ENCODE data around the gene STK26. TPM values are rescaled to one million over a fixed set of nuclear protein-coding genes. Genes with fewer than 3 reads are reported as not detected.

STK26 gene
- total RNA-seq, 1 donor from 2014 or later = 29.7 TPM

DNA sequence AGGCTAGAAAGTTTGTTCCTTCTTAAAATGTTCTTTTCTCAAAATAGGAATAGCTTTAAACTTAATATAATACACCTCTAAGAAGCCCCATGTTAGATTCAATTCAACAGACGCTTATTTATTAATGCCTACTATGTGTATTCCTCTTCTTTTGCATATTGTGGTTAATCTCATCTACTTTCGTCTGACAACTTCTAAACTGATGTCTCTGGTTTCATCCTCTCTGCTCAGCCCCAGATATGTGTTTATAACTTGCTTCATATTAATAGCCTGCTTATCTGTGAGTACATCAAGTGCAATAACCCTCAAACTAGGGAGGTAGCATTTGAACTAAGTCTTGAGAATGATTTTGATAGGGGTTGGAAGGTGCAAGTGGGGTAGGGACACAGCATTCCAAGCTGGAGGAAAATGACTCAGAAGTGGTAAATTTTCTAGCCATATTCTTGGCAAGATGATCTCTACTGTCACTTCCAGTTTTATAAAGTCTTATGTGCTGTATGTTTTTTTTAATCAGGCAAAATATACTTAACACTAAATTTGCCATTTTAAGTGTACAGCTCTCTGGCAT, 37.0 kb downstream of the STK26 start:
- no peaks in the 10 kb centered on the region for H3K4me1 Mint-ChIP-seq (ENCODE audit: unreplicated experiment)
- no peak overlapping the region for H3K27ac Mint-ChIP-seq (ENCODE audit: unreplicated experiment)
- TF ChIP-seq CTCF (IDR thresholded peaks at IDR 0.05; ENCODE audit: unreplicated experiment) = no peak
- DNase-seq (ENCODE audit: low spot score) = no peak
- H3K27me3 Mint-ChIP-seq (ENCODE audit: unreplicated experiment) = no peaks in the 10 kb centered on the region
- no peaks in the 10 kb centered on the region for H3K9me3 Mint-ChIP-seq (ENCODE audit: unreplicated experiment)
- H3K4me3 Mint-ChIP-seq (ENCODE audit: unreplicated experiment) = no peak overlapping the region
- H3K36me3 Mint-ChIP-seq (ENCODE audit: low read depth, unreplicated experiment) = no peaks in the 10 kb centered on the region

GRCh38 chrX:132063334-132063733, 40.2 kb downstream of the STK26 start:
- Mint-ChIP-seq H3K4me1 (ENCODE audit: unreplicated experiment) (no peaks in the 10 kb centered on the region), H3K27me3 (ENCODE audit: unreplicated experiment) (no peaks in the 10 kb centered on the region), H3K27ac (ENCODE audit: unreplicated experiment) (no peak overlapping the region), H3K36me3 (ENCODE audit: low read depth, unreplicated experiment) (no peaks in the 10 kb centered on the region), H3K9me3 (ENCODE audit: unreplicated experiment) (no peaks in the 10 kb centered on the region), H3K4me3 (ENCODE audit: unreplicated experiment) (no peak overlapping the region)
- no peak for TF ChIP-seq CTCF (IDR thresholded peaks at IDR 0.05; ENCODE audit: unreplicated experiment)
- DNase-seq (ENCODE audit: low spot score) = no peak

- Mint-ChIP-seq H3K27ac (ENCODE audit: unreplicated experiment) (no peak overlapping the region), H3K36me3 (ENCODE audit: low read depth, unreplicated experiment) (no peaks in the 10 kb centered on the region), H3K4me3 (ENCODE audit: unreplicated experiment) (no peak overlapping the region), H3K9me3 (ENCODE audit: unreplicated experiment) (no peaks in the 10 kb centered on the region), H3K27me3 (ENCODE audit: unreplicated experiment) (no peaks in the 10 kb centered on the region), H3K4me1 (ENCODE audit: unreplicated experiment) (no peaks in the 10 kb centered on the region)
- TF ChIP-seq CTCF (IDR thresholded peaks at IDR 0.05; ENCODE audit: unreplicated experiment) = no peak
- DNase-seq (ENCODE audit: low spot score) = no peak
Observed at GRCh38 chrX:132063862-132064261, 40.8 kb downstream of the STK26 start.

DNA sequence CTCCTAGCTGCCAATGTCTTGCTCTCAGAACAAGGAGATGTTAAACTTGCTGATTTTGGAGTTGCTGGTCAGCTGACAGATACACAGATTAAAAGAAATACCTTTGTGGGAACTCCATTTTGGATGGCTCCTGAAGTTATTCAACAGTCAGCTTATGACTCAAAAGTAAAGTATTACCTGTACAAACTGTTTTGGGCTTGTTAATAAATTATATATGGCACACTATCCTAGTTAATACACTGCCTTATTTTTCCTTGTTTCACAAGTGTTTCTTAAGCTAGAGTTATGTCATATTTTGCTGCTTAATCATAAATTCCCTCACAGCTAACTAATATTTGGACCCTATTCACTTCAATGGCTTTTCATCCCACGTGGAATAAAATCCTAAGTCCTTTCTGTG, 45.3 kb downstream of the STK26 start:
- TF ChIP-seq CTCF (IDR thresholded peaks at IDR 0.05; ENCODE audit: unreplicated experiment) = no peak
- no peak overlapping the region for H3K4me3 Mint-ChIP-seq (ENCODE audit: unreplicated experiment)

GRCh38 chrX:132071254-132071653, 48.2 kb downstream of the STK26 start:
- TF ChIP-seq CTCF (IDR thresholded peaks at IDR 0.05; ENCODE audit: unreplicated experiment) = peak; percentile 31
- Mint-ChIP-seq H3K4me3 (ENCODE audit: unreplicated experiment) (no peak overlapping the region), H3K27me3 (ENCODE audit: unreplicated experiment) (no peaks in the 10 kb centered on the region), H3K27ac (ENCODE audit: unreplicated experiment) (no peak overlapping the region), H3K4me1 (ENCODE audit: unreplicated experiment) (no peaks in the 10 kb centered on the region), H3K36me3 (ENCODE audit: low read depth, unreplicated experiment) (no peaks in the 10 kb centered on the region), H3K9me3 (ENCODE audit: unreplicated experiment) (no peaks in the 10 kb centered on the region)
- DNase-seq (ENCODE audit: low spot score) = no peak

More for the DNA sequence above, 45.3 kb downstream of the STK26 start:
- no peaks in the 10 kb centered on the region for H3K36me3 Mint-ChIP-seq (ENCODE audit: low read depth, unreplicated experiment)
- no peak for DNase-seq (ENCODE audit: low spot score)
- H3K9me3 Mint-ChIP-seq (ENCODE audit: unreplicated experiment) = no peaks in the 10 kb centered on the region
- no peak overlapping the region for H3K27ac Mint-ChIP-seq (ENCODE audit: unreplicated experiment)
- H3K4me1 Mint-ChIP-seq (ENCODE audit: unreplicated experiment) = no peaks in the 10 kb centered on the region
- H3K27me3 Mint-ChIP-seq (ENCODE audit: unreplicated experiment) = no peaks in the 10 kb centered on the region
